ENCODE results near the gene NAP1L5.

NAP1L5 gene

DNA sequence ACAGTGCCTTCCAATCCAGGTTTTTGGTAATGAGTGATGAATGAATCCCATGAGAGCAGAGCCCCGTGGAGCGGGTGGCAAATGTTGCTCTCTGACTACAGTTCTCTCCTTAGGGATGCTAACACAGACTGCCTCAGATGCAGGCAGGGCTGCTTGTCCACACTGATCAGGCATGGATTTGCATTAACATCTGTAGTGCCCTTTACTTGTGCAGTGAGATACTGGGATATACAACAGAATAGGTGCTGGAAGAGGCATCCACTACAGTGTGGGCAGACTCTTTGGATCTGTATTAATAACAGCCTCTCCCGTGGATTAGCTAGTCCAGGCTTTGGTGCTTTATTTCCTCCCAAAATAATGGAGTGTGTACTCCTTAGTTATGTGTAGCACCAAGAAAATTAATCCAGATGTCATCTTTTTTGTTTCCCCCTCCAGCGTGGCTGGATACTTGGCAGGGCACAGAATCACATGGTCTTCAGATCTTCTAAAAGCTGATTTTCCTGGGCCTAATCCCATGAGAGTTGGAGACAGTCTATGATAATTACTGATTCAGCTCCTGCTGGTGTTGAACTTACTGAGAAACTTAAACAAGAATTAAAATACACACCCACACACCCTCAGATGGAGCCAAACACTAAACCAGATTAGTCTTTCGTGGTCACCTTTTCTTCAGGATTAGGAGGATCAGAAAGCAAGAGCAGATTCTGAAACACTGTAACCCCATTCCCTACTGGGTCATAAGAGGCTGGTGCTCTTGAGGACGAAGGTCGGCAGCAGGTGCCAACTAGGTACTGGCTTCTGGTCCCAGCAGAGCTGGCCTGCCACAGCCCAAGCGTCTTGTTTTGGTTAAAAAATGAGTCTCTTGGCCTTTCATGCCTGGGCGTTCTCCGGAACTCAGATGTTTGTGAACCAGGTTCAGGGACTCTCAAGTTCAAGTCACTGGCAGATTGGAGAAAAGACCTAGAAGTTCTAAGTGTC lies 23.1 kb upstream of the NAP1L5 start:
- no peak for DNase-seq

DNA sequence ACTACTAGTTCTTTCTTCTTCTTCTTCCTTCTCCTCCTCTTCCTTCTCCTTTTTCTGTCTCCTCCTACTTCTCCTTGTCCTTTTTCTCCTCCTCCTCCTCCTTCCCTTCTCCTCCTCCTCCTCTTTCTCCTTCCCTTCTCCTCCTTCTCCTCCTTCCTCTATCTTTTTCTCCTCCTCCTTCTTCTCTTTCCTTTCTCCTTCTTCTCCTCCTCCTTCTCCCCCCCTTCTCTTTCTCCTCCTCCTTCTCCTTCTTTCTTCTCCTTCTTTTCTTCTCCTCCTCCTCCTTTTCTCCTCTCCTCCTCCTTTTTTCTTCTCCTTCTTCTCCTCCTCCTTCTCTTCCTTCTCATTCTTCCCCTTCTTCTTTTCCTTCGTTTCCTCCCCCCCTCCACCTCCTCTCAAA lies 21.8 kb upstream of the NAP1L5 start:
- no peak for DNase-seq

DNA sequence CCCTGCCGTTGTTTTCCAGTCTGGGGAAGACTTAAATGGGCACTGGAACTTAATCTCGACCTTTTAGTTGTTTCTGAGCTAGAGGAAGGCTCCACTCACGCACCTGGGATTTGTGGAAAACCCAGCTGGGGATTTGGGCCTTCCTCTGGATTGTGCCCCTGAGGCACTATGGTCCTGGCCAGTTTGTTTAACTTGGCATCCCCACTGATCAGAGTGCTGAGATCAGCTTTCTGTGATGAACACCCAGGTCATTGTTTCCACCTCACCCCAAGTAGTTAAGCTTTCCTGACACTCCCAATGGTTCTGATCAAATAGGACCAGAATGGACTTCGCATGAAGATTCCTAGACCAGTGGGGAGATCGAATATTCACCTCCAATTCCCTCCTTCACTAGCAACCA lies 20.5 kb upstream of the NAP1L5 start:
- DNase-seq, result no peak

DNA sequence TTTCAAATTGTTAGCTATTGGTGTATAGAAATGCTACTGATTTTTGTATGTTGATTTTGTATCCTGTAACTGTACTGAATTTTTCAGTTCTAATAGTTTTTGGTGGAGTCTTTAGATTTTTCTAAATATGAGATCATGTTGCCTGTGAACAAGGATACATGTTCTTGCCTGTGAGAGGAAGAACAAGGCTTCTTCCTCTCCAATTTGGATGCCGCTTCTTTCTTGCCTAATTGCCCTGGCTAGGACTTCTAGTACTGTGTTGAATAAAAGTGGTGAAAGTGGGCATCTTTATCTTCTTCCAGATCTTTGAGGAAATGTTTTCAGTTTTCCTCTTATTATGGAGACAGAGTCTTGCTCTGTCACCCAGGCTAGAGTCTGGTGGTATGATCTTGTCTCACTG lies 16.2 kb upstream of the NAP1L5 start:
- no peak for DNase-seq

DNA sequence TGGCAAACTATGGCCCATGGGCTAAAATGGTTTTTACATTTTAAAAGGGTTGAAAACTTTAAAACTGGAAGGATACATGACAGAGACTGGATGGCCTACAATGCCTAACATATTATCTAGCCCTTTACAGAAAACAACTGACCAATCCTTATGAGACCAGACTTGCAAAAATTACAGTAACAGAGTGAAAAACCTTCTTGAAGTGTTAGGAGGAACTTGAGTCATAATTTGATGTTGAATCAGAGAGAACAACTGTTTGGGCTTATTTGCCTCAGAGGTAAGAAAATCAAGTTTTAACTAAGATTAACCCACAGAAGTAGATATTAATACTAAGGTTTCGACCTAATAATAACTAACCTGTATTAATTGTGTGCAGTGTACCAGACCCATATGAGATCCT lies 12.4 kb upstream of the NAP1L5 start:
- DNase-seq, result no peak

DNA sequence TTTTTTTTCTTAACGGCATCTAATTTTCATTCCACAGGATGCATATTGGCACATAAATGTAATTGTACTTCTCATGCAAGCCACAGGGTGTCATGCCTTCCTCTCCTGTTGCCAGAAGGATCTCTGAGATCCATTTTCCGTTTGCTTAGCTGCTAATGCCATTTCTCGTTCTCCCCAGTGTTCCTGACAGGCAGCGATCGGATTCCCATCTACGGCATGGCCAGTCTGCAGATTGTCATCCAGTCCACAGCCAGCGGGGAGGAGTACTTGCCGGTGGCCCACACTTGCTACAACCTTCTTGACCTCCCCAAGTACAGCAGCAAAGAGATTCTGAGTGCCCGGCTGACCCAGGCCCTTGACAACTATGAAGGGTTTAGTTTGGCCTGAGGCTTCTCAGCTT lies 8.9 kb upstream of the NAP1L5 start:
- no peak for DNase-seq

DNA sequence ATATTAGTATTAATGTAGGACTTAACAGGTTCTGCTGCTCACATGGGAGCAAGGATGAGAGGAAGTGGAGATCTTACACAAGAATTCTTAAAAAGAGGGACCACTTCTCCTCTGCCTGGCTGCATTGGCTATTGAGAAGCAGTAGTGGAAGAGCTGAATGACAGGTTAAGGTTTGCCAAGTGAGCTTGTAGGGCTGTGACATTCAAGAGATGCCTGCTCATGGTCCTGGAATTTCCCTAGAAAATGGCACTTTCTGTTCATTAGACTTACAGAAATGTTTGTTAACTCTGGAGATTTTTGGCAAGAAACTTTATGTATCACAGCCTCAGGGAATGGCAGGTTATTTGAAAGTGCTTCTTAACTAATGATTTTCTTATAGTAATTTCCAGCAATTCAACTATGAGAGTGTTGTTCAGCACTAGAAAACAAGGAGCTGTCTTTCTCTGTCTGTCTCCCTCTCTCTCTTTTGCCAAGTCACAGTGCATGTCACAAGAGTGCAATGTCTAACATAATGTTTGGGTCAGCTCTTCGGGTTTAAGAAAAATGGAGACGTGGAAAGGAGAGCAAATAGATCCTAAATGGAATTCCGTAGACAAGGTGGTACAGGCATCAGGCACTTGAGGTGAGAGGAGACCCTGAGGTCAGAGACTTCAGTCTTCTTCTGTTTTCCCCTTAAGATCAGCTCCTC lies 8.3 kb upstream of the NAP1L5 start:
- no peak for DNase-seq

DNA sequence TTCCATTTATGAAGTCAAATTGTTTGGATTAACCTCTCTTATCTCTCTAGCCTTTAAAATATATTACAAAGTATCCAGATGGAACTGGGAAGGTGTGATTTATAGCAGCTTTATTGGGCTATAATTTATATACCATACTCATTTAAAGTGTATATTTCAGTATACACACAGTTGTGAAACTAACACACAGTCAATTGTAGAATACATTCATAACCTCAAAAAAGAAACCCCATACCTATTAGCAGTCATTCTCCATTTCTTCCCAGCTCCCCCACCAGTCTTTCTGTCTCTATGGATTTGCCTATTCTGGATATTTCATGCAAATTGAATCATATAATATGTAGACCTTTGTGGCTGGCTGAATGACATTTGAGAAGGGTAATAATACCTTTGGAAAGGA lies 7.6 kb upstream of the NAP1L5 start:
- DNase-seq, result no peak

DNA sequence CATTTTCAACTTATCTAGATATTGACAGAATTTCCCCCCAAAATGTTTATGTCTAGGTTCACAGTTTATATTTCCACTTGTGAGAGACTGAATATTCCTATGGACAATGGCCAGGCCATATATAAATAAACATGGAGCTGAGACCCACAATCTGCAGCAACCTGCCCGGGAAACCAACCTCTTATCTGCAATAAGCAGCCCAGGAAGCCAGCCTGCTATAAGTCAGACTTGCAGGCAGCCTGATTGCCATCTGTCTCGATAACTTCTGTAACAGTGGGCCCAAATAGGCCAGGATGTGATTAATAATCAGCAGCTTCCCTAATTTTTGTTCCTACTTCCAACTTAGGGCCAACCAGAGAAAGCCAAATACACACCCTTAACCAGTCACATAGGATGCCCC lies 5.2 kb upstream of the NAP1L5 start:
- DNase-seq, result no peak

DNA sequence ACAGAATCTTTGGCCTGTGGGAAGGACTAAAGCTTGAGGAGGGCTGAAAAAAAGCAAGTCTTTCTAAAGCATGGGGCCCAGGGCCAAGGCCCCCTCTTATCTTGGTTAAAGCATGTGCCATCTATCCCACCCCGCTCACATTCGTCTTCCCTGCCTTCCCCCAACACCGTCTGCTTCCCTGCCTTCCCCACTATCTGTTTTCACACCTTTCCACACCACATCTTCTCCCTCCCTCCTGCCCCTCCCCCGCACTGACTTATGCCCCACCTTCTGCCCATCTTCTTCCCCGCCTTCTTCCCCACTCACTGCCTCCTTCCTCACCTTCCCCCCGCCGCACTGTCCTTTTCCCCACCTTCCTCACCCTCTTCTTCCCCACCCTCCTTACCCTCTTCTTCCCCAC lies 890 bp upstream of the NAP1L5 start:
- no peak for DNase-seq

DNA sequence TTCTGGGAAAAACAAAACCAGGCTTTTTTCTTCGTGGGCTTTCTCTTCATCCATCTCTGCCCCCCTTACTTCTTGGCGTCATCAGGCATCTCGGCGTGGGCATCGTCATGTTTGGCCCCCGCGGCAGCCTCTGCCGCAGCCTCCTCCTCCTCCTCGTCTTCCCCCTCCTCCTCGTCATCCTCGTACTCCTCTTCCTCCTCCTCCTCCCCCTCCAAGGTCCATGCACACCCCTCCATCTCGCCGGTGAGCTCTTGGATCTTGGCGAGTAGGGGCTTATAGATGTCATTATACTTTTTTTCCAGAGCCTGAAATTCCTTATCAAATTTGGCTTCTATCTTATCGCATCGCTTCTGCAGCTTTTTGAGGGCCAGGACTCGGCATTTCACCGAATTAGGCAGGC lies 488 bp downstream of the NAP1L5 start:
- DNase-seq, result no peak

DNA sequence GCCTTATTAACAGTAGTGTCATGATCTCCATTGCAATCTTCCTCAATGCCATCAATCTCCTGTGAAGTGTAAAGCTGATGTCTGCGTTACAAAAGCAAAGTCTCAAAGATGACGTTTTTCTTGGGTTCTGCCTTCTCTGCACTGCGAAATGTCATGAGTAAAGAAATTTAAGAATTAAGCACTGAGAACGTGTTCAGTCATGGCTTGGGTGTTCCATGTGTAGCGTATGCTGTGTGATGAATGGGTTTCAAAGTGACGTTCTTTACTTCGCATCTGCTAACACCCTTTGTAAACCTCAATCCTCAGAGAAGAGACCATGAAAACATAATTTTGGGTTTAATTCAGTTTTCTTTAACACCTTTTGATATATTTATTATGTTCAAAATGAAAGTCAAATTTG lies 999 bp downstream of the NAP1L5 start:
- DNase-seq, result no peak

DNA sequence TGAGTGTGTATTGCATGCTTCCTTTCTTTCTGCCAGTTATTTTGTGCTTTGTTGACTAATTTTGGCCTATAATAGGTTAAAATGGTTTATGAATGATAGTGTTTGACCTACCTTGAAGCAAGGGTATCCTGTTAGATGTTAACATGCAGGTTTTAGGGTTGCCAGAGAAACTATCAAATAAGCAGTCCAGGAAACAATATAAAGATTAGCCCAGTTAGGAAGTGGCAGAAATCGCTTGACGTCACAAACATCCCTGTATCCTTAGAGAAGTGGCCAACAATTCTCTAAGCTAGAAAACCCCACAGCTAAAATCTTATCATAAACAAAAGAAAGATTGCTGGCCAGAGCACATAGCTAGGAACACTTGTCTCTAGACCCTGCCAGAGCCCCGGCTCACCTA lies 3.8 kb downstream of the NAP1L5 start:
- no peak for DNase-seq

DNA sequence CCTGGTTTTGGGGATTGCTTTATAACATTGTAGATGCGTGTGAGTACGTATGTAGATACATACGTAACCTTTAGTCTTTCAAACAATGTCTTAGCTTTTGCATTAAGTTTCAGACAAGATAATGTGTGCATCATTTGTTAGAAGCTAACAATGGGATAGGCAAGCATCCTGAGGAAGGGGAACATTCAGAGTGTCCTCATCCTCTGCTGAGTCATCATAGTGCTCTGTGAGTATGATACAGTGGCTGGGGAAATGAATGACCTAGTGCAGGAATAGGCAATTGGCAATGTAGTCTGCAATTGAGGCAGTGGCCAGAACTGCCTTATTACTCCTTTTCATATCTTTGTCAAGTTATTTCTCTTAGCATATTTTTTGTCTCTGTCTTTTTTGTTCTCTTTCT lies 7.3 kb downstream of the NAP1L5 start:
- no peak for DNase-seq

DNA sequence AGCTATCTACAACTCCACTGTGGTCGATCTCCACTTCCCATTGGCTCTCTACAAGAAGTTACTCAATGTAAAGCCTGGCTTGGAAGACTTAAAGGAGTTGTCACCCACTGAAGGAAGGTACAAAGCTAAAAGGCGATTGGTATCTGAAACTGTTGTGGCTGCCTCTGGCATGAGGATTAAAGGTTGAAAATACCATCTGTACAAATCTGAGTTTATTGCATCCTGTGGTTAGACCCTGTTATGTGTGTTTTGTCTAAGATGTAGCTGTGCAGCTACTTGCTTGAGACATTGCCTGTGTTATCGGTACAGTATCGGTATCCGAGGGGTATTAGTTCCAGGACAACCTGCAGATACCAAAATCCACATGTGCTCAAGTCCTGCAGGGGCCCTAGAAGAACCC lies 16.4 kb downstream of the NAP1L5 start:
- no peak for DNase-seq

DNA sequence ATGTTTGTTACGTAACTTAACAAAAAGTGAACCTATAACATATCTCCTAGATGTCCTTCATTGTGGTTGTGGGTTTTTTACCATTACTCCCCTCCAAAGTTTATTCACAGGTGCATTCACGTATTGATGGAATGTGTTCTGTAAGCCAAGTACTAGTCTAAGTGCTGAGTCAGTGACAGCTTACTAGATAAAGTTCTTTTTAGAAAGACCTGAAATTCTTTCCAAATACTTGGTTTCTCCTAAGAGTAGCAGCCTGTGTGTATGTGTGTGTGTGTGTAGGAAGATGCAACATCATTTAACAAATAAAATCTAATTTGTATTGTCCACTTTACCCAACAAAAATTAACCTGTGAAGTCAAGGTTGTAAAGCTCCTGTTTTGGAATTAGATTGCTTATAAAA lies 22.1 kb downstream of the NAP1L5 start:
- DNase-seq, result no peak

DNA sequence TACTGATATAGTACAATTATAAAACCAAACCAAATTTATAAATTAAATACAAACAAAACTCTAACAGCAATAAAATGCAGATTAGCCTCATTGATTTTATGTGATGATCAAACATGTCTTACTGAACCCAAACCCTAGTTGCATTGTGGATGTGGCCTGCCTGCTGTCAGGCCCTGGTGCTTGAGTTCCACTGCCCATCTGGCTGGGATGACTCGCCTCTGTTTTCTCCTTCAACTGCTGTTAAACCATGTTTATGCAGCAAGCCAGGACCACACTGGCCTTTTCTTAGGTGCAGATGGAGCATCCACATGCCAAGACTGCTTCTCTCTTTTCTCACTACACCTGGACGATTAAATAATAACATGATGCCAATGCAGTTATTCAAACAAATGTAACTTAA lies 22.6 kb downstream of the NAP1L5 start:
- no peak for DNase-seq

DNA sequence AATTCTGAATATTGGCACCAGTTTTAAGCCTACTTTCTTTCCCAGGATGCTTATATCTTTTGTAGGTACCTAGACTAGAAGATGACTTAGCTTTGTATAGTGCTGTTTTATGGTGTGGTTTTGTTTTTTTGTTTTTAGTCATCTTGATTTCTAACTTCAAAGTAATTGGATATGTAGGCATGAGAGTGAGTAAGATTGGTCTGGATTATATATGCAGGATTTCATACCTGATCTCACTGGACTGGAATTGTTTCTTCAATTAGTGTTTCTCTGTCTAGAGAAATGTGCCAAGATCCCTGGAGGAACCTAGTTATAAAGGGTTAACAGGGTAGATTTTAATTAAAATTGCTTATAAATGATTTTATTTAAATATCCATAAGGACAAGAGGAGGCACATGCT lies 23.1 kb downstream of the NAP1L5 start:
- no peak for DNase-seq

DNA sequence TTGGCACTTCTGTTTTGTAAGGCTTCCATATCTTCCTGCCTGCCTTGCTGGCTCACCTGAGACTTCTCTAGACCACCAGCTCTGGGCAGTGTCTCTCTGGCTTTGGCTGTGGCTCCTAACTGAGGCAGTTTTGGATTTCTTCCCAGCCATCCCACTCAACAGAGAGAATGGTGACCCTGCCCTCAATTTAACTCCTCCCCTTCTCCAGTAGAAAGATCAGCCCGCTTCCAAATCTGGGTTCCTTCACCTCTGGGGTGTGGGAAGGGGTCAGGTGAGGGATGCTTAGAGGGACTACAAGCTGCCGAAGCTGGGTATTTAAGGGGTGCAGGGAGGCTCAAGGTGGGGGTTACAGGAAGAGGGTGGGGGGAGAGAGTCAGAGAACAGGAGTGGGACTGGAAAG lies 23.7 kb downstream of the NAP1L5 start:
- DNase-seq, result no peak

DNA sequence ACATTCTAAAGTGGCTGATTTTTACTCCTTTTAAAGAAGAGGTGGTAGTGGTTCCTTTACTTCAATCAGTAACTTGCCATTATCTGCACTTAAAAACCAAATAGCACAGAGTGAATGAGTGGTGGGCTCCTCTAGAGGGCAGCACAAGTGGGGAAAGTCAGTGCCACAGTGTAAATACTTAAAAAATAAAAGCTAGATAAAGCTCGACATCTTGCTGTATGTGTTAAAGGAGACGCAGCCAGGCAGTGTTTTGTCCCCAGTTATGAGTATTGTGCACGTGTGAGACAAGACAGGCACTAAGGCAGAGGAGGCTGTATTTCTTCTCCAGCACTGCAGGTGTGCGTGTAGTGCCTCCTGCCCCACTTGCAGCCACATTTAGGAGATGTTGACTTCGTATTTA lies 24.6 kb downstream of the NAP1L5 start:
- no peak for DNase-seq

DNA sequence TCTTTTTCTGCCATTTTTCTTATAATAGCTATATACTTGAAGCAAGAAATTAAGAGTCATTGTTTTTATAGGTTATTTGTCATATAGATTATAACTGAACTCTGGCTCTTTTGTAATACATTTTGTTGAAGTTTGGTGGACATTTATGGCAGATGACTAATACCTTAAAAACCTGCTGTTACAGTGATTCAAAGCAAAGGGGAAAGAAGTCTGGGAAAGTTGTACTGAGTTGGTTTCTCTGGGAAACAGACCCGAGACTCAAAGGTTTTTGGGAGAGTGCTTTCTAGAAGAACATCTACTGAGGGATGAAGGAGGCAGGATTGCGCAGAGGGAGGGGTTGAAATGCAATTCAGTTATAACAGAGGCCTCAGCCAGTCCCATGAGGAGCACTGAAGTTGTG lies 35.9 kb downstream of the NAP1L5 start:
- no peak for DNase-seq

DNA sequence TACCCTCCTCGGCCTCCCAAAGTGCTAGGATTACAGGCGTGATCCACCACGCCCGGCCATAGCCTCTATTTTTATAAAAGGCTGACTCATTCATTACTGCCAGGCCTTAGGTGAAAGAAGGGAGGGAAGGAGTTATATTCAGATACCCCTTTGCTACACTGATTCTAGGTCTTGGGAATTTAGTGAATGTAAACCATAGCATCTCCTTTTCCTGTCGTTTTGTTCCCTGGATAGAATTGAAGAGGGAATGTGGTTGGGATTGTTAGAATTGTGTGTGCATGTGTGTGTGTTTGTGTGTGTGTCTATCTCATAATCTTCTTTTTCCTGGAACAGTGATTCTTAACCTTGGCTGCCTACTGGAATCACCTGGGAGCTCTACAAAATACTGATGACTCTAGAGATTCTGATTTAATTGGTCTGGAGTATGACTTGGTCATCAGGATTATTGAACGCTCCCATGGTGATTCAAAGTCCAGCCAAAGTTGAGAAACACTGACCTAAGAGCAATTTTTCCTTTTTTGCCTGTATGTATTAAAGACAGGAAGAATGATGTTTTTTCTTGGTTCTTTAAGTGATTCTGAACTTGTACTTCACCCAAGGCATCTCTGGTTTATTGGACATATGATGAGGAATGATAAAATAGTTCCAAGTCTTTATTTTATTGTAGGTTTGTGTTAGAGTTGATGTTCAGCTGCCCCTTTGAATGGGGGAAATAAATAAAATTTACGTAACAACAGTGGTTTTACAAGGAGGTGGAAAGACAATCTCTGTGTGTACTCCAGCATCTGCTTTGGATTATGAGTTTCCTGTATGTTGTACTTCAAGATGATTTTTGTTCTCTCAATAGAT lies 37.0 kb downstream of the NAP1L5 start:
- no peak for DNase-seq

DNA sequence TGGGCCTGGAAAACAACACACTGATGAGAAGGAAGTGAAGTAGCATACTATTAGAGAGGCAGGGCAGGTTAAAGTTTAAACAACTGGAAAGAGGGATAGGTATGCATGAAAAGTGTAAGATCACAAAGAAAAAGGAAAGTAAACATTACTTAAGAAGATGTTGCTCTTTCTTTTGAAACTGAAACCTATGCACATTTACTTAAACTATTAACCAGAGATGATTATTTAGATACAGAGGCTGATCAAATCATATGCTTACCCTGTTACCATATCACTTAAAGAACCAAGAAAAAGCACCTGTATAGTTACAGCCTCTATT lies 37.8 kb downstream of the NAP1L5 start:
- no peak for DNase-seq

All from activated CD8-positive, alpha-beta memory T cell treated with anti-CD3 and anti-CD28 coated beads, Interleukin-2, amount 50 U/mL, for 48 hours (primary cell).